PC-9 (cell line): ENCODE results near the gene MASP2. TPM values are rescaled to one million over a fixed set of nuclear protein-coding genes. Genes with fewer than 3 reads are reported as not detected.

Experiments
- BruUV-seq: library from RNA; stranded (reverse); fragments of 400-500 nt; replicated peaks from 2 replicates; lab custom pipeline; 2021; lab: Mats Ljungman, UMichigan
- CTCF ChIA-PET: fragments of 300-600 bp; sonication (Branson Sonifier 250); formaldehyde crosslinking; loops from one replicate; lab custom pipeline; 2022; ENCODE audit warnings: antibody characterized with exemption; lab: Charles Lee
- POLR2A ChIA-PET: fragments of 300-600 bp; sonication (Branson Sonifier 250); formaldehyde crosslinking; loops from one replicate; lab custom pipeline; 2022; ENCODE audit warnings: antibody characterized with exemption; ENCODE audit not compliant: unreplicated experiment; lab: Charles Lee
- DNase-seq, 2 experiments: peaks; one replicate each; pipeline versions ENCODE4 v3.0.0 to v3.0.0-alpha.2; 2015 to 2022; ENCODE audit warnings: mixed read lengths in 1 of 2
- H2AFZ ChIP-seq: fragments of 200-600 bp; sonication (generic); 2 replicates; pipeline ENCODE4 v1.8.1; 2017; ENCODE audit warnings: antibody characterized with exemption
- H3F3A ChIP-seq: fragments of 200-600 bp; sonication (generic); 2 replicates; pipeline ENCODE4 v1.8.1; 2017; ENCODE audit warnings: antibody characterized with exemption, mild to moderate bottlenecking, low read depth; ENCODE audit not compliant: insufficient read depth
- H3K27ac ChIP-seq: fragments of 200-600 bp; sonication (generic); 2 replicates; pipeline ENCODE4 v1.6.1; 2016; ENCODE audit warnings: mixed run types
- H3K27me3 ChIP-seq: fragments of 200-600 bp; sonication (generic); 2 replicates; pipeline ENCODE4 v1.6.1; 2016; ENCODE audit warnings: low read depth, mixed run types; ENCODE audit not compliant: insufficient read depth
- H3K36me3 ChIP-seq: fragments of 200-600 bp; sonication (generic); 2 replicates; pipeline ENCODE4 v1.6.1; 2016; ENCODE audit warnings: low read depth, mixed run types
- H3K4me1 ChIP-seq: fragments of 200-600 bp; sonication (generic); replicated peaks from 2 replicates; pipeline ENCODE4 v1.6.1; 2016; ENCODE audit warnings: mixed run types; ENCODE audit not compliant: insufficient read depth
- H3K4me2 ChIP-seq: fragments of 200-600 bp; sonication (generic); 2 replicates; pipeline ENCODE4 v1.6.1; 2017; ENCODE audit warnings: mixed run types
- H3K4me3 ChIP-seq: fragments of 200-600 bp; sonication (generic); 2 replicates; pipeline ENCODE4 v1.6.1; 2016; ENCODE audit warnings: mixed run types
- H3K79me2 ChIP-seq: fragments of 200-600 bp; sonication (generic); 2 replicates; pipeline ENCODE4 v1.6.1; 2017; ENCODE audit warnings: low read depth, mixed run types
- H3K9me2 ChIP-seq: fragments of 200-600 bp; sonication (generic); 2 replicates; pipeline ENCODE4 v1.8.1; 2017; ENCODE audit warnings: mild to moderate bottlenecking; ENCODE audit not compliant: insufficient read depth
- H3K9me3 ChIP-seq: fragments of 200-600 bp; sonication (generic); 2 replicates; pipeline ENCODE4 v1.8.1; 2016; ENCODE audit warnings: low read depth; ENCODE audit not compliant: insufficient read depth
- H4K20me1 ChIP-seq: fragments of 200-600 bp; sonication (generic); 2 replicates; pipeline ENCODE4 v1.8.1; 2017; ENCODE audit not compliant: insufficient read depth
- CTCF ChIP-seq: fragments of 200-600 bp; sonication (generic); conservative IDR thresholded peaks from 2 replicates; pipeline ENCODE4 v1.6.1; 2017; ENCODE audit warnings: mixed run types, antibody characterized with exemption, mild to moderate bottlenecking, moderate library complexity
- EZH2 ChIP-seq: fragments of 200-600 bp; sonication (generic); IDR thresholded peaks from 2 replicates; pipeline ENCODE4 v1.8.0; 2017; ENCODE audit warnings: antibody characterized with exemption, low read depth
- intact Hi-C: fragments of 100-400 bp; cut with micrococcal nuclease; formaldehyde crosslinking; loops from one replicate; pipeline ENCODE4 v1.10.0; 2022; ENCODE audit not compliant: unreplicated experiment
- total RNA-seq: library from RNA; stranded (reverse); gene quantifications from 2 replicates; pipeline ENCODE4 v1.2.3, GENCODE V29; 2021

Gene MASP2
- total RNA-seq, 1 experiment from 2014 or later = not detected

- Histone ChIP-seq H3K9me2 (no peaks in the 10 kb centered on the region), H3K4me1 (no peaks in the 10 kb centered on the region), H3K27me3 (no peaks in the 10 kb centered on the region), H3K27ac (no peak overlapping the region), H3F3A (peaks cover 24% of the 10 kb centered on the region), H3K36me3 (peaks cover 13% of the 10 kb centered on the region; the same call in 1 of the 2 replicates), H3K79me2 (no peaks in the 10 kb centered on the region), H2AFZ (no peak overlapping the region), H3K9me3 (no peaks in the 10 kb centered on the region), H3K4me2 (no peak overlapping the region), H4K20me1 (peaks cover 14% of the 10 kb centered on the region), H3K4me3 (no peak overlapping the region)
- ChIA-PET POLR2A (no interaction called here), CTCF (no interaction called here)
- DNase-seq = no peak
- no TSS peak for BruUV-seq
- TF ChIP-seq EZH2 (no peak), CTCF (no peak)
- intact Hi-C loops = no loop called here
Measured at GRCh38 chr1:11026903-11027302, 20.1 kb downstream of the MASP2 start.

GRCh38 chr1:11026052-11026451 is 21.0 kb downstream of the MASP2 start:
- no peak for TF ChIP-seq CTCF
- TF ChIP-seq EZH2 = no peak
- no peaks in the 10 kb centered on the region for H3K9me2 ChIP-seq
- H3K4me2 ChIP-seq = no peak overlapping the region
- no peak for DNase-seq
- H3K79me2 ChIP-seq = no peaks in the 10 kb centered on the region
- peaks cover 21% of the 10 kb centered on the region for H4K20me1 ChIP-seq
- no peak overlapping the region for H2AFZ ChIP-seq
- ChIA-PET POLR2A (no interaction called here), CTCF (no interaction called here)
- H3K27ac ChIP-seq = no peak overlapping the region
- H3K27me3 ChIP-seq = no peaks in the 10 kb centered on the region
- intact Hi-C loops = no loop called here
- no peaks in the 10 kb centered on the region for H3K9me3 ChIP-seq
- no peak overlapping the region for H3K4me3 ChIP-seq
- peaks cover 32% of the 10 kb centered on the region for H3F3A ChIP-seq
- BruUV-seq = no TSS peak
- H3K4me1 ChIP-seq = no peaks in the 10 kb centered on the region
- peaks cover 16% of the 10 kb centered on the region; the same call in 1 of the 2 replicates for H3K36me3 ChIP-seq

- no peaks in the 10 kb centered on the region for H3K9me2 ChIP-seq
- no peaks in the 10 kb centered on the region for H3K4me1 ChIP-seq
- no peak overlapping the region for H3K27ac ChIP-seq
- ChIA-PET POLR2A (no interaction called here), CTCF (no interaction called here)
- no peaks in the 10 kb centered on the region for H3K79me2 ChIP-seq
- intact Hi-C loops = no loop called here
- peaks cover 33% of the 10 kb centered on the region for H3F3A ChIP-seq
- peaks cover 18% of the 10 kb centered on the region; the same call in 1 of the 2 replicates for H3K36me3 ChIP-seq
- H2AFZ ChIP-seq = no peak overlapping the region
- TF ChIP-seq EZH2 (no peak), CTCF (no peak)
- DNase-seq = no peak
- no peak overlapping the region for H3K4me3 ChIP-seq
- peaks cover 25% of the 10 kb centered on the region for H4K20me1 ChIP-seq
- H3K27me3 ChIP-seq = no peaks in the 10 kb centered on the region
- no peak overlapping the region for H3K4me2 ChIP-seq
- BruUV-seq = no TSS peak
- H3K9me3 ChIP-seq = no peaks in the 10 kb centered on the region
Measured at GRCh38 chr1:11025618-11026017, 21.4 kb downstream of the MASP2 start.
